ENCODE results near the gene KRTAP9-8. TPM values are rescaled to one million over a fixed set of nuclear protein-coding genes. Genes with fewer than 3 reads are reported as not detected.
"Not testable (repeated sequence)": the region's sequence is repeated elsewhere in the genome, so short reads cannot be mapped to it uniquely, and the experiment has no call there.

KRTAP9-8 gene
- not detected in 2 replicates for total RNA-seq

DNA sequence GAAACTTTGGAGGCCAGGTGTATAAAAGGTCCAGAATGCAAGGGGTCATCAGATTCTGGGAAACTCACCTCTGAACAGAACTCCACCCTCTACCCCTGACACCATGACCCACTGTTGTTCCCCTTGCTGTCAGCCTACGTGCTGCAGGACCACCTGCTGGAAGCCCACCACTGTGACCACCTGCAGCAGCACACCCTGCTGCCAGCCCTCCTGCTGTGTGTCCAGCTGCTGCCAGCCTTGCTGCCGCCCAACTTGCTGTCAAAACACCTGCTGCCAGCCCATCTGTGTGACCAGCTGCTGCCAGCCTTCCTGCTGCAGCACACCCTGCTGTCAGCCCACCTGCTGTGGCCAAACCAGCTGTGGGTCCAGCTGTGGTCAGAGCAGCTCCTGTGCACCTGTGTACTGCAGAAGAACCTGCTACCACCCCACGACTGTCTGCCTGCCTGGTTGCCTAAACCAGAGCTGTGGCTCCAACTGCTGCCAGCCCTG is at the start of gene KRTAP9-8:
Gene KRTAP9-8 (plus strand): TSS at position 51 of the 489 bp plus-strand sequence. CDS start 53 bp downstream, at position 104.
- not testable (repeated sequence) for DNase-seq (ENCODE audit: extremely low read depth, low read depth, low spot score)

DNA sequence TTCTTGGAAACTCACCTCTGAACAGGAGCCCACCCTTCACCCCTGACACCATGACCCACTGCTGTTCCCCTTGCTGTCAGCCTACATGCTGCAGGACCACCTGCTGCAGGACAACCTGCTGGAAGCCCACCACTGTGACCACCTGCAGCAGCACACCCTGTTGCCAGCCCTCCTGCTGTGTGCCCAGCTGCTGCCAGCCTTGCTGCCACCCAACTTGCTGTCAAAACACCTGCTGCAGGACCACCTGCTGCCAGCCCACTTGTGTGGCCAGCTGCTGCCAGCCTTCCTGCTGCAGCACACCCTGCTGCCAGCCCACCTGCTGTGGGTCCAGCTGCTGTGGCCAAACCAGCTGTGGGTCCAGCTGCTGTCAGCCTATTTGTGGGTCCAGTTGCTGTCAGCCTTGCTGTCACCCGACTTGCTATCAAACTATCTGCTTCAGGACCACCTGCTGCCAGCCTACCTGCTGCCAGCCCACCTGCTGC is 47.9 kb upstream of the KRTAP9-8 start, which contains the start of gene KRTAP9-1:
Gene KRTAP9-1 (plus strand): TSS at position 51 of the 482 bp plus-strand sequence. CDS start 0 bp downstream, at position 51.
- not testable (repeated sequence) for DNase-seq (ENCODE audit: extremely low read depth, low read depth, low spot score)

DNA sequence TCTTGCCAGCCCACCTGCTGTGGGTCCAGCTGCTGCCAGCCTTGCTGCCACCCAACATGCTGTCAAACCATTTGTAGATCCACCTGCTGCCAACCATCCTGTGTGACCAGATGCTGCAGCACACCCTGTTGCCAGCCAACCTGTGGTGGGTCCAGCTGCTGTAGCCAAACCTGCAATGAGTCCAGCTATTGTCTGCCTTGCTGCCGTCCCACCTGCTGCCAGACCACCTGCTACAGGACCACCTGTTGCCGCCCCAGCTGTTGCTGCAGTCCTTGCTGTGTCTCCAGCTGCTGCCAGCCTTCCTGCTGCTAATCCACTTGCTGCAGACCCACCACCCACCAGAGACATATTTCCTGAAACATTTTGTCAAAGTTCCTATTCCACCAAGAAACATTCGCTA is 47.5 kb upstream of the KRTAP9-8 start:
- no peak for DNase-seq (ENCODE audit: extremely low read depth, low read depth, low spot score)

DNA sequence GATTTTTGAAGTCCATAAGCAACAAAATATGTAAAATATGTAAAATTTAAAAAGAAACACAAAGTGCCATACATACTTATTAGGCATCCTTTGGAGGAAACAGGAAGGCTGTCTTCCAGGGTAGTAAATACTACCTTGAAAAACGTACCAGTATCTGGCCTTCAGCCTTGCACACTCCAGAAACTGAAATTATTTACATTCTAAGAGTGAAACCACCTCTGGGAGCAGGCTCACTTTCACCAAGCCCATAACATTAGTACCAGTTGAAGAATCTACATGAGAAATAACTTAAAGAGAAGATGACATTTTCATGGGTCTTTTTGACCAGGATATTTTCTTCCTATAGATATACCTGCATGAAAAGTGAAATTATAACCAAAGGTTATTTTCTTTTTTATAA is 41.7 kb upstream of the KRTAP9-8 start:
- DNase-seq (ENCODE audit: extremely low read depth, low read depth, low spot score), result no peak

DNA sequence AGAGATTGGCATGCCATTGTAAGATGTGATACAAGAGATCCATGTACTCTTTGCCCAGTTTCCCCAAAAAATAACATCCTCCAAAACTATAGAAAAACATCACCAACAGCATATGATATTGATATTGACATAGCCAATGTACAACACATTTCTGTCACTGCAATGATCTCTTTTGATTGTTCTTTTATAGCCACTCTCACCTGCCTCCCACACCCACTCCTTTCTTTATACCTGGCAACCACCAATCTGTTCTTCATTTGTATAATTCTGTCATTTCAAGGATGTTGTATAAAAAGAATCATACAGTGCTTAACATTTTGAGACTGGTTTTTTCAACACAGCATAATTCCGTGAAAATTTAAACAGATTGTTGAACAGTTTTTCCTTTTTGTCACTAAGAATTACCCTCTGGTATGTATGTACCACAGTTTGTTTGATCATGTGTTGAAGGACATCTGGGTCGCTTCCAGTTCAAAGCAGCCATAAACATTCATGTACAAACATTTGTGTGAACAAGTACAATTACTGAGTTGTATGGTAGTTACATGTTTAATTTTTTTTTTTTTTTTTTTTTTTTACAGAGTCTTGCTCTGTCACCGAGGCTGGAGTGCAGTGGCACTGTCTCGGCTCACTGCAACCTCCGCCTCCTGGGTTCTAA is 38.2 kb upstream of the KRTAP9-8 start:
- DNase-seq (ENCODE audit: extremely low read depth, low read depth, low spot score), result no peak

- DNase-seq (ENCODE audit: extremely low read depth, low read depth, low spot score), result no peak
Measured at GRCh38 chr17:41211845-41212466, 25.8 kb upstream of the KRTAP9-8 start.

- no peak for DNase-seq (ENCODE audit: extremely low read depth, low read depth, low spot score)
Measured at GRCh38 chr17:41212524-41213169, 25.2 kb upstream of the KRTAP9-8 start.

GRCh38 chr17:41215681-41216080 is 22.1 kb upstream of the KRTAP9-8 start:
- no peak for DNase-seq (ENCODE audit: extremely low read depth, low read depth, low spot score)

- no peak for DNase-seq (ENCODE audit: extremely low read depth, low read depth, low spot score)
Measured at GRCh38 chr17:41223821-41224220, 14.0 kb upstream of the KRTAP9-8 start.

DNA sequence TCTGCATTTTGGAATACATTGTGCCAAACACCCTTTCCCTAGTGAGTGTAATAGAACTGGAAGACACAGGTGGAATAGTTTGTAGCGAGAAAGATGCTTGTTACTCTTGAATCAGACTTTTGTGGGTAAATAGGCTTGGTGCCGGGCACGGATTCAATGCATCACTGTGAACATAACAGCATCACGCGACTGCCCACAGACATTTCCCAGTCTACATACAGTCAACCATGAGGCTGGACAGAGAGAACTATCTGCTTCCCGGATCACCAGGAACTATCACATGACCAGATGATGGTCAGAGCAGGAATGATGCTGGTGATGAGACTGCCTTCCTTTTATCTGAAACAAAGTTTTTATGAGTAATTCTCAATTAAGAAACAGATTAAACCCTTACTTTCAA is 11.7 kb upstream of the KRTAP9-8 start:
- DNase-seq (ENCODE audit: extremely low read depth, low read depth, low spot score), result no peak

DNA sequence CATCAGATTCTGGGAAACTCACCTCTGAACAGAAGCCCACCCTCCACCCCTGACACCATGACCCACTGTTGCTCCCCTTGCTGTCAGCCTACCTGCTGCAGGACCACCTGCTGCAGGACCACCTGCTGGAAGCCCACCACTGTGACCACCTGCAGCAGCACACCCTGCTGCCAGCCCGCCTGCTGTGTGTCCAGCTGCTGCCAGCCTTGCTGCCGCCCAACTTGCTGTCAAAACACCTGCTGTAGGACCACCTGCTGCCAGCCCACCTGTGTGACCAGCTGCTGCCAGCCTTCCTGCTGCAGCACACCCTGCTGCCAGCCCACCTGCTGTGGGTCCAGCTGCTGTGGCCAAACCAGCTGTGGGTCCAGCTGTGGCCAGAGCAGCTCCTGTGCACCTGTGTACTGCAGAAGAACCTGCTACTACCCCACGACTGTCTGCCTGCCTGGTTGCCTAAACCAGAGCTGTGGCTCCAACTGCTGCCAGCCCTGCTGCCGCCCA is 11.2 kb upstream of the KRTAP9-8 start, which contains the start of gene KRTAP9-2:
Gene KRTAP9-2 (plus strand): TSS at position 51 of the 498 bp plus-strand sequence. CDS start 7 bp downstream, at position 58.
- not testable (repeated sequence) for DNase-seq (ENCODE audit: extremely low read depth, low read depth, low spot score)

- DNase-seq (ENCODE audit: extremely low read depth, low read depth, low spot score), result no peak
Measured at GRCh38 chr17:41230094-41230493, 7.7 kb upstream of the KRTAP9-8 start.

GRCh38 chr17:41231731-41232130 is 6.1 kb upstream of the KRTAP9-8 start:
- DNase-seq (ENCODE audit: extremely low read depth, low read depth, low spot score), result no peak

DNA sequence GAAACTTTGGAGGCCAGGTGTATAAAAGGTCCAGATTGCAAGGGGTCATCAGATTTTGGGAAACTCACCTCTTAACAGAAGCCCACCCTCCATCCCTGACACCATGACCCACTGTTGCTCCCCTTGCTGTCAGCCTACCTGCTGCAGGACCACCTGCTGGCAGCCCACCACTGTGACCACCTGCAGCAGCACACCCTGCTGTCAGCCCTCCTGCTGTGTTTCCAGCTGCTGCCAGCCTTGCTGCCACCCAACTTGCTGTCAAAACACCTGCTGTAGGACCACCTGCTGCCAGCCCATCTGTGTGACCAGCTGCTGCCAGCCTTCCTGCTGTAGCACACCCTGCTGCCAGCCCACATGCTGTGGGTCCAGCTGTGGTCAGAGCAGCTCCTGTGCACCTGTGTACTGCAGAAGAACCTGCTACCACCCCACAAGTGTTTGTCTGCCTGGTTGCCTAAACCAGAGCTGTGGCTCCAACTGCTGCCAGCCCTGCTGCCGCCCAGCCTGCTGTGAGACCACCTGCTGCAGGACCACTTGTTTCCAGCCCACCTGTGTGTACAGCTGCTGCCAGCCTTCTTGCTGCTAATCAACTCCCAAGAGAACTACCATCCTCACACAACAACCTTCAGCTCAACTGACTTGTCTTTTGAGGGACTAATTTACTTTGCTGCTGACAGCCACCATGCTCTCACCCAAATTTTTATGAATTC is 5.2 kb upstream of the KRTAP9-8 start, which contains the start of gene KRTAP9-3:
Gene KRTAP9-3 (plus strand): TSS at position 51 of the 707 bp plus-strand sequence. CDS start 53 bp downstream, at position 104.
- DNase-seq (ENCODE audit: extremely low read depth, low read depth, low spot score), result not testable (repeated sequence)

- DNase-seq (ENCODE audit: extremely low read depth, low read depth, low spot score), result not testable (repeated sequence)
Measured at GRCh38 chr17:41237116-41237515, 683 bp upstream of the KRTAP9-8 start.

- not testable (repeated sequence) for DNase-seq (ENCODE audit: extremely low read depth, low read depth, low spot score)
Measured at GRCh38 chr17:41246995-41247787, 9.4 kb downstream of the KRTAP9-8 start.

DNA sequence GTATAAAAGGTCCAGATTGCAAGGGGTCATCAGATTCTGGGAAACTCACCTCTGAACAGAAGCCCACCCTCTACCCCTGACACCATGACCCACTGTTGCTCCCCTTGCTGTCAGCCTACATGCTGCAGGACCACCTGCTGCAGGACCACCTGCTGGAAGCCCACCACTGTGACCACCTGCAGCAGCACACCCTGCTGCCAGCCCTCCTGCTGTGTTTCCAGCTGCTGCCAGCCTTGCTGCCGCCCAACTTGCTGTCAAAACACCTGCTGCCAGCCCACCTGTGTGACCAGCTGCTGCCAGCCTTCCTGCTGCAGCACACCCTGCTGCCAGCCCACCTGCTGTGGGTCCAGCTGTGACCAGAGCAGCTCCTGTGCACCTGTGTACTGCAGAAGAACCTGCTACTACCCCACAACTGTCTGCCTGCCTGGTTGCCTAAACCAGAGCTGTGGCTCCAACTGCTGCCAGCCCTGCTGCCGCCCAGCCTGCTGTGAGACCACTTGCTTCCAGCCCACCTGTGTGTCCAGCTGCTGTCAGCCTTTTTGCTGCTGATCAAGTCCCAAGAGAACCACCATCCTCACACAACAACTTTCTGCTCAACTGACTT is 11.9 kb downstream of the KRTAP9-8 start, which contains the start of gene KRTAP9-4:
Gene KRTAP9-4 (plus strand): TSS at position 51 of the 604 bp plus-strand sequence. CDS start 34 bp downstream, at position 85.
- not testable (repeated sequence) for DNase-seq (ENCODE audit: extremely low read depth, low read depth, low spot score)

DNA sequence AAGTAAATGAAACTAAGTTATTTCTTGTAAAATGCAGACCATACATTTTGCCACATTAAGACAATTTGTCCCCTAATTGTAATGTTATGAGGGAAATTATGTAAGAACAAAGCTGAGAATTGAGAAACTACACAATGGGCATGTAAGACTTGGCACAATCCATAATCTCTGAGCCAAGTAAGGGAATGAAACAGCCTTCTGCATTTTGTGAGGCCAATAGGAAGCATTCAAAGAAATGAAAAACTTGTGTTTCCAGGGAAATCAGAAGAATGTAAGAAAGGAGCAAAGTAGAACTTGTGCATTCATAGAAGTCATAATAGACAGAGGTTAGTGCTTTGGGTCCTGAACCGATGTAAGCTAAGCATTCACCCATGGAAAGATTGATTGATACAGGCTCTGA is 13.5 kb downstream of the KRTAP9-8 start:
- DNase-seq (ENCODE audit: extremely low read depth, low read depth, low spot score), result no peak

GRCh38 chr17:41254861-41255260 is 17.1 kb downstream of the KRTAP9-8 start:
- DNase-seq (ENCODE audit: extremely low read depth, low read depth, low spot score), result no peak

All from glomerular endothelial cell (primary cell).